Suprapubic skin (tissue), 4 donors: ENCODE data around the gene C1orf198.

Experiments
- CTCF ChIP-seq, 2 donors: fragments of 200-600 bp in 1 of 2; fragments of 450-650 bp in 1 of 2; sonication (generic) in 1 of 2; IDR thresholded peaks; one replicate each; pipeline ENCODE4 v1.5.1; 2016 to 2019; ENCODE audit warnings: antibody characterized with exemption in 2 of 2, mild to moderate bottlenecking in 1 of 2, moderate library complexity in 1 of 2
- EP300 ChIP-seq: sonication (generic); formaldehyde crosslinking; IDR thresholded peaks from one replicate; pipeline ENCODE4 v1.6.1; 2017; ENCODE audit warnings: antibody characterized with exemption
- POLR2A ChIP-seq, 2 donors: fragments of 450-650 bp; IDR thresholded peaks; one replicate each; pipeline ENCODE4 v1.6.1; 2017; ENCODE audit warnings: antibody characterized with exemption in 2 of 2, mild to moderate bottlenecking in 2 of 2, moderate library complexity in 2 of 2
- POLR2AphosphoS5 ChIP-seq, 3 donors: sonication (generic); formaldehyde crosslinking; IDR thresholded peaks; one replicate each; pipeline ENCODE4 v1.6.1; 2017; ENCODE audit warnings: antibody characterized with exemption in 3 of 3

- TF ChIP-seq CTCF (IDR thresholded peaks at IDR 0.05) (no peak), POLR2A (IDR thresholded peaks at IDR 0.05) (no peak), EP300 (no peak), POLR2AphosphoS5 (IDR thresholded peaks at IDR 0.05) (no peak)
These were observed 8.3 kb upstream of the C1orf198 start for GRCh38 chr1:230876660-230877059.
